OCI-LY1 (cell line): ENCODE measurements around the gene HIPK3.
A peak's percentile ranks its signal among the peaks of the same experiment; 100 is the strongest.

Experiments
- H2AFZ ChIP-seq: fragments of 200-600 bp; sonication (generic), shearing (Covaris generic); 2 replicates; pipeline ENCODE4 v1.6.0; 2014; ENCODE audit warnings: antibody characterized with exemption, mild to moderate bottlenecking, low read length
- H3F3A ChIP-seq: fragments of 200-600 bp; sonication (generic), shearing (Covaris generic); 2 replicates; pipeline ENCODE4 v1.6.0; 2014; ENCODE audit warnings: mild to moderate bottlenecking, antibody characterized with exemption, low read length, moderate library complexity; ENCODE audit not compliant: insufficient read depth
- H3K27ac ChIP-seq: fragments of 200-600 bp; sonication (generic); 2 replicates; pipeline ENCODE4 v1.5.1; 2014; ENCODE audit warnings: low read length, mixed run types, mild to moderate bottlenecking, low read depth; ENCODE audit not compliant: poor library complexity, severe bottlenecking
- H3K27me3 ChIP-seq: fragments of 200-600 bp; sonication (generic); 2 replicates; pipeline ENCODE4 v1.6.0; 2014; ENCODE audit warnings: antibody characterized with exemption, mild to moderate bottlenecking, low read length, moderate library complexity; ENCODE audit not compliant: insufficient read depth
- H3K36me3 ChIP-seq: fragments of 200-600 bp; sonication (generic); 2 replicates; pipeline ENCODE4 v1.6.1; 2014; ENCODE audit warnings: mild to moderate bottlenecking, antibody characterized with exemption, low read length, moderate library complexity, mixed read lengths; ENCODE audit not compliant: insufficient read depth
- H3K4me1 ChIP-seq: fragments of 200-600 bp; sonication (generic); 2 replicates; pipeline ENCODE4 v1.5.1; 2014; ENCODE audit warnings: mild to moderate bottlenecking, low read length, moderate library complexity; ENCODE audit not compliant: insufficient read depth, severe bottlenecking
- H3K4me2 ChIP-seq: fragments of 200-600 bp; sonication (generic), shearing (Covaris generic); 2 replicates; pipeline ENCODE4 v1.6.1; 2014; ENCODE audit warnings: low read length
- H3K4me3 ChIP-seq: fragments of 200-600 bp; sonication (generic); 2 replicates; pipeline ENCODE4 v1.5.1; 2014; ENCODE audit warnings: low read length, low read depth, mild to moderate bottlenecking, mixed read lengths; ENCODE audit not compliant: poor library complexity, severe bottlenecking
- H3K79me2 ChIP-seq: fragments of 200-600 bp; shearing (Covaris generic); 2 replicates; pipeline ENCODE4 v1.6.1; 2016; ENCODE audit warnings: mixed run types, low read length, mixed read lengths; ENCODE audit not compliant: insufficient read depth
- H3K9ac ChIP-seq: fragments of 200-600 bp; sonication (generic), shearing (Covaris generic); 2 replicates; pipeline ENCODE4 v1.6.1; 2014; ENCODE audit warnings: mild to moderate bottlenecking, low read length, mixed read lengths
- H3K9me2 ChIP-seq: fragments of 200-600 bp; sonication (generic), shearing (Covaris generic); 2 replicates; pipeline ENCODE4 v1.6.1; 2014; ENCODE audit warnings: low read depth, mild to moderate bottlenecking, low read length, mixed read lengths
- H3K9me3 ChIP-seq: fragments of 200-600 bp; shearing (Covaris generic); 2 replicates; pipeline ENCODE4 v1.6.1; 2014; ENCODE audit warnings: low read length, mixed read lengths
- H4K20me1 ChIP-seq: fragments of 200-600 bp; sonication (generic), shearing (Covaris generic); 2 replicates; pipeline ENCODE4 v1.6.0; 2016; ENCODE audit warnings: mild to moderate bottlenecking, low read length; ENCODE audit not compliant: insufficient read depth
- CTCF ChIP-seq: fragments of 200-600 bp; sonication (generic), shearing (Covaris generic); IDR thresholded peaks from 2 replicates; pipeline ENCODE4 v1.5.1; 2017; ENCODE audit warnings: mild to moderate bottlenecking, antibody characterized with exemption, low read length, moderate library complexity, mixed read lengths
- EZH2 ChIP-seq: fragments of 200-600 bp; sonication (generic), shearing (Covaris generic); IDR thresholded peaks from 2 replicates; pipeline ENCODE4 v1.8.0; 2017; ENCODE audit warnings: borderline replicate concordance, mixed run types, mild to moderate bottlenecking, antibody characterized with exemption, low read length, moderate library complexity, mixed read lengths

HIPK3 gene

GRCh38 chr11:33324302-33324985 lies 67.3 kb downstream of the HIPK3 start:
- Histone ChIP-seq H3F3A (no peaks in the 10 kb centered on the region), H3K36me3 (no peaks in the 10 kb centered on the region), H3K9me2 (no peaks in the 10 kb centered on the region), H3K9ac (no peak overlapping the region), H2AFZ (no peak overlapping the region), H3K4me3 (no peak overlapping the region), H3K27ac (no peak overlapping the region), H3K9me3 (no peaks in the 10 kb centered on the region), H4K20me1 (no peaks in the 10 kb centered on the region), H3K4me2 (no peak overlapping the region), H3K27me3 (no peaks in the 10 kb centered on the region), H3K79me2 (peaks cover 9% of the 10 kb centered on the region), H3K4me1 (peaks cover 9% of the 10 kb centered on the region)
- TF ChIP-seq CTCF, result no peak
- no peak for TF ChIP-seq EZH2

- Histone ChIP-seq H3K4me2 (no peak overlapping the region), H3K79me2 (peaks cover 4% of the 10 kb centered on the region), H3K9ac (no peak overlapping the region), H3F3A (no peaks in the 10 kb centered on the region), H3K27ac (no peak overlapping the region), H4K20me1 (no peaks in the 10 kb centered on the region), H3K4me3 (no peak overlapping the region), H3K9me3 (no peaks in the 10 kb centered on the region), H3K36me3 (no peaks in the 10 kb centered on the region), H2AFZ (no peak overlapping the region), H3K27me3 (no peaks in the 10 kb centered on the region), H3K9me2 (no peaks in the 10 kb centered on the region), H3K4me1 (peaks cover 9% of the 10 kb centered on the region)
- no peak for TF ChIP-seq EZH2
- no peak for TF ChIP-seq CTCF
Observed at GRCh38 chr11:33325451-33325850, 68.3 kb downstream of the HIPK3 start.

- no peaks in the 10 kb centered on the region; the same call in 1 of the 2 replicates for H3K36me3 ChIP-seq
- H4K20me1 ChIP-seq, result no peaks in the 10 kb centered on the region
- no peaks in the 10 kb centered on the region for H3K4me1 ChIP-seq
- TF ChIP-seq CTCF (peak; percentile 80), EZH2 (no peak)
- H3K27me3 ChIP-seq, result no peaks in the 10 kb centered on the region
- no peaks in the 10 kb centered on the region for H3K9me2 ChIP-seq
- no peak overlapping the region for H2AFZ ChIP-seq
- no peak overlapping the region for H3K27ac ChIP-seq
- H3K4me3 ChIP-seq, result no peak overlapping the region
- H3K9ac ChIP-seq, result no peak overlapping the region
- H3K9me3 ChIP-seq, result no peaks in the 10 kb centered on the region
- H3F3A ChIP-seq, result no peaks in the 10 kb centered on the region
- no peak overlapping the region for H3K4me2 ChIP-seq
- no peaks in the 10 kb centered on the region; the same call in 1 of the 2 replicates for H3K79me2 ChIP-seq
Observed at GRCh38 chr11:33329705-33330329, 72.6 kb downstream of the HIPK3 start.
